Measurements from ENCODE around the gene HES2. TPM values are rescaled to one million over a fixed set of nuclear protein-coding genes. Genes with fewer than 3 reads are reported as not detected.
"Not testable (repeated sequence)": the region's sequence is repeated elsewhere in the genome, so short reads cannot be mapped to it uniquely, and the experiment has no call there.

Gene HES2
- polyA plus RNA-seq, 4 donors = 0.08 to 0.69 (median 0.34) TPM

GRCh38 chr1:6437012-6437700, 17.4 kb upstream of the HES2 start:
- not testable (repeated sequence) for DNase-seq (ENCODE audit: low read depth in 4 of 4, low spot score in 3 of 4)

GRCh38 chr1:6436277-6436676, 16.6 kb upstream of the HES2 start:
- DNase-seq (ENCODE audit: low read depth in 4 of 4, low spot score in 3 of 4) = not testable (repeated sequence)

- no peak for DNase-seq (ENCODE audit: low read depth in 4 of 4, low spot score in 3 of 4)
These were observed 15.8 kb upstream of the HES2 start for GRCh38 chr1:6435547-6435946.

- DNase-seq (ENCODE audit: low read depth in 4 of 4, low spot score in 3 of 4) = no peak
These were observed 15.4 kb upstream of the HES2 start for GRCh38 chr1:6435129-6435528.

GRCh38 chr1:6434186-6434585, 14.5 kb upstream of the HES2 start:
- DNase-seq (ENCODE audit: low read depth in 4 of 4, low spot score in 3 of 4) = no peak

GRCh38 chr1:6431645-6432579, 12.2 kb upstream of the HES2 start:
- not testable (repeated sequence) for DNase-seq (ENCODE audit: low read depth in 4 of 4, low spot score in 3 of 4)

GRCh38 chr1:6429660-6430411, 10.1 kb upstream of the HES2 start:
- DNase-seq (ENCODE audit: low read depth in 4 of 4, low spot score in 3 of 4) = not testable (repeated sequence)

GRCh38 chr1:6428453-6428852, 8.7 kb upstream of the HES2 start:
- not testable (repeated sequence) for DNase-seq (ENCODE audit: low read depth in 4 of 4, low spot score in 3 of 4)

GRCh38 chr1:6427441-6428390, 8.0 kb upstream of the HES2 start:
- no peak for DNase-seq (ENCODE audit: low read depth in 4 of 4, low spot score in 3 of 4)

- no peak for DNase-seq (ENCODE audit: low read depth in 4 of 4, low spot score in 3 of 4)
These were observed 7.2 kb upstream of the HES2 start for GRCh38 chr1:6426972-6427350.

GRCh38 chr1:6426277-6426971, 6.7 kb upstream of the HES2 start:
- no peak for DNase-seq (ENCODE audit: low read depth in 4 of 4, low spot score in 3 of 4)

- no peak for DNase-seq (ENCODE audit: low read depth in 4 of 4, low spot score in 3 of 4)
These were observed 5.9 kb upstream of the HES2 start for GRCh38 chr1:6425658-6426057.

- DNase-seq (ENCODE audit: low read depth in 4 of 4, low spot score in 3 of 4) = no peak
These were observed 5.2 kb upstream of the HES2 start, which contains the start of gene ESPN for GRCh38 chr1:6424619-6425593. ESPN (plus strand) TSS chr1:6424776; CDS start chr1:6424956, 180 bp downstream.

- DNase-seq (ENCODE audit: low read depth in 4 of 4, low spot score in 3 of 4) = no peak
These were observed 4.4 kb upstream of the HES2 start for GRCh38 chr1:6424000-6424565.

- no peak for DNase-seq (ENCODE audit: low read depth in 4 of 4, low spot score in 3 of 4)
These were observed 3.7 kb upstream of the HES2 start for GRCh38 chr1:6423321-6423999.

GRCh38 chr1:6421266-6421665, 1.5 kb upstream of the HES2 start:
- DNase-seq (ENCODE audit: low read depth in 4 of 4, low spot score in 3 of 4) = no peak

GRCh38 chr1:6420454-6421042, 829 bp upstream of the HES2 start:
- no peak for DNase-seq (ENCODE audit: low read depth in 4 of 4, low spot score in 3 of 4)
